ENCODE results near the gene TMEM256. TPM values are rescaled to one million over a fixed set of nuclear protein-coding genes. Genes with fewer than 3 reads are reported as not detected.

TMEM256 gene
- total RNA-seq, 1 experiment from 2014 or later = 151 TPM

- Mint-ChIP-seq H3K4me3 (no peak overlapping the region), H3K27ac (no peak overlapping the region), H3K27me3 (ENCODE audit: low read depth) (no peaks in the 10 kb centered on the region), H3K36me3 (ENCODE audit: insufficient read depth in 1 of 3, low read depth in 3 of 3) (peaks cover 14 to 55% (median 45%) of the 10 kb centered on the region in 3 experiments), H3K4me1 (peaks cover 9 to 32% of the 10 kb centered on the region in 2 experiments), H3K9me3 (peaks cover 0 to 2% of the 10 kb centered on the region in 2 experiments; a peak in 1 of 5 replicates)
- H3K18ac ChIP-seq (ENCODE audit: insufficient read length, low read depth, low read length) = no peak overlapping the region
- no peak overlapping the region for H3K4me2 ChIP-seq (ENCODE audit: insufficient read depth, insufficient read length, low read length)
- no peaks in the 10 kb centered on the region for H3K23me2 ChIP-seq (ENCODE audit: insufficient read length, low read depth, low read length, poor library complexity, severe bottlenecking)
- H4K8ac ChIP-seq (replicated peaks; ENCODE audit: insufficient read length, low read depth, low read length) = no peak overlapping the region
- no peak overlapping the region for H3K56ac ChIP-seq (ENCODE audit: insufficient read length, low read depth, low read length)
- H3K4ac ChIP-seq (ENCODE audit: low read depth, low read length) = no peak overlapping the region
- no peaks in the 10 kb centered on the region for H3K4me1 ChIP-seq (ENCODE audit: insufficient read depth, low read length)
- H3K9ac ChIP-seq (ENCODE audit: extremely low read depth, insufficient read length, low read length) = no peak overlapping the region
- H2BK20ac ChIP-seq (ENCODE audit: low read depth, low read length, poor library complexity, severe bottlenecking) = no peak overlapping the region
- no peak for TF ChIP-seq CTCF (conservative IDR thresholded peaks at IDR 0.05)
- DNase-seq = no peak
- H2AK5ac ChIP-seq (ENCODE audit: insufficient read length, low read length) = no peak overlapping the region
- H2BK120ac ChIP-seq (ENCODE audit: low read depth, low read length, poor library complexity, severe bottlenecking) = no peak overlapping the region
- no peaks in the 10 kb centered on the region for H3K9me3 ChIP-seq (ENCODE audit: control insufficient read depth, low read depth, low read length)
- no peak overlapping the region for H2AFZ ChIP-seq (ENCODE audit: low read length)
- H4K5ac ChIP-seq (ENCODE audit: insufficient read length, low read depth, low read length) = no peak overlapping the region
- H2BK15ac ChIP-seq (ENCODE audit: low read depth, low read length) = no peak overlapping the region
- H3K27ac ChIP-seq (ENCODE audit: insufficient read length, low read depth, low read length) = no peak overlapping the region
- no peak overlapping the region for H3T11ph ChIP-seq (ENCODE audit: low read length)
- no peaks in the 10 kb centered on the region for H4K20me1 ChIP-seq (ENCODE audit: control insufficient read depth, insufficient read depth, insufficient read length)
- H4K91ac ChIP-seq (ENCODE audit: insufficient read length, low read depth, low read length) = no peak overlapping the region
- no peak overlapping the region for H3K23ac ChIP-seq (ENCODE audit: insufficient read length, low read depth, low read length)
- H3K14ac ChIP-seq (ENCODE audit: insufficient read depth, low read length) = no peak overlapping the region
- H3K79me1 ChIP-seq (ENCODE audit: insufficient read depth, low read depth, low read length, poor library complexity, severe bottlenecking) = no peaks in the 10 kb centered on the region
- WGBS (ENCODE audit: extremely low coverage, insufficient read length, low lambda C conversion rate) = no CpG with 5 or more reads among the region's 14 CpGs
- H2BK12ac ChIP-seq (ENCODE audit: insufficient read length, low read depth, low read length) = no peak overlapping the region
- no peak overlapping the region for H2BK5ac ChIP-seq (ENCODE audit: insufficient read length, low read length)
- H3K27me3 ChIP-seq (ENCODE audit: insufficient read depth, low read length) = no peaks in the 10 kb centered on the region
- no peaks in the 10 kb centered on the region for H3K79me2 ChIP-seq (ENCODE audit: insufficient read depth, low read length)
Observed at GRCh38 chr17:7414837-7415236, 10.9 kb upstream of the TMEM256 start.

All from H9 (cell line).